Neural cell (in vitro differentiated cells): ENCODE measurements around the gene SLC25A40. TPM values are rescaled to one million over a fixed set of nuclear protein-coding genes. Genes with fewer than 3 reads are reported as not detected.

Experiments used
- H2AFZ ChIP-seq: fragments of 200-600, 300-800 bp; sonication (generic), shearing (Covaris generic); 2 replicates; pipeline ENCODE4 v1.6.0; 2014; ENCODE audit warnings: low read depth, mild to moderate bottlenecking, antibody characterized with exemption, low read length, moderate library complexity
- H3F3A ChIP-seq: fragments of 200-600 bp; shearing (Covaris generic); 2 replicates; pipeline ENCODE4 v1.6.1; 2016; ENCODE audit warnings: mild to moderate bottlenecking, moderate library complexity, mixed read lengths, antibody characterized with exemption, low read length; ENCODE audit not compliant: insufficient read depth, poor library complexity, severe bottlenecking
- H3K27ac ChIP-seq: fragments of 200-600, 300-800 bp; sonication (generic), shearing (Covaris generic); 2 replicates; pipeline ENCODE4 v1.5.1; 2014; ENCODE audit warnings: mild to moderate bottlenecking, low read length, moderate library complexity
- H3K27me3 ChIP-seq: fragments of 300-800, 200-600 bp; sonication (generic), shearing (Covaris generic); 2 replicates; pipeline ENCODE4 v1.6.0; 2014; ENCODE audit warnings: mild to moderate bottlenecking, low read depth, low read length, moderate library complexity; ENCODE audit not compliant: insufficient read depth
- H3K36me3 ChIP-seq: fragments of 300-800, 200-600 bp; sonication (generic), shearing (Covaris generic); 2 replicates; pipeline ENCODE4 v1.5.1; 2014; ENCODE audit warnings: mild to moderate bottlenecking, antibody characterized with exemption, low read length, moderate library complexity; ENCODE audit not compliant: insufficient read depth
- H3K4me2 ChIP-seq: fragments of 300-800, 200-600 bp; sonication (generic), shearing (Covaris generic); 2 replicates; pipeline ENCODE4 v1.6.0; 2014; ENCODE audit warnings: mild to moderate bottlenecking, low read length
- H3K4me3 ChIP-seq: fragments of 300-800, 200-600 bp; sonication (generic), shearing (Covaris generic); 2 replicates; pipeline ENCODE4 v1.5.1; 2014; ENCODE audit warnings: mild to moderate bottlenecking, low read length, moderate library complexity
- H3K79me2 ChIP-seq: fragments of 200-600 bp; shearing (Covaris generic); replicated peaks from 2 replicates; pipeline ENCODE4 v1.6.0; 2014; ENCODE audit warnings: mild to moderate bottlenecking, low read length, moderate library complexity; ENCODE audit not compliant: insufficient read depth
- H3K9ac ChIP-seq: fragments of 300-800, 200-600 bp; sonication (generic), shearing (Covaris generic); 2 replicates; pipeline ENCODE4 v1.6.1; 2016; ENCODE audit warnings: mild to moderate bottlenecking, low read length, mixed read lengths
- H3K9me2 ChIP-seq: fragments of 200-600 bp; shearing (Covaris generic); 2 replicates; pipeline ENCODE4 v1.6.1; 2016; ENCODE audit warnings: mild to moderate bottlenecking, low read length, mixed read lengths; ENCODE audit not compliant: insufficient read depth
- H3K9me3 ChIP-seq: fragments of 200-600, 300-800 bp; sonication (generic), shearing (Covaris generic); 2 replicates; pipeline ENCODE4 v1.6.1; 2016; ENCODE audit warnings: mild to moderate bottlenecking, mixed run types, low read length, moderate library complexity, mixed read lengths
- H4K20me1 ChIP-seq: fragments of 200-600 bp; shearing (Covaris generic); 2 replicates; pipeline ENCODE4 v1.6.1; 2016; ENCODE audit warnings: mild to moderate bottlenecking, mixed run types; ENCODE audit not compliant: insufficient read depth
- CTCF ChIP-seq: fragments of 450-650 bp; IDR thresholded peaks from 2 replicates; pipeline ENCODE4 v1.5.1; 2014; ENCODE audit warnings: antibody characterized with exemption, mild to moderate bottlenecking, moderate library complexity; ENCODE audit not compliant: poor library complexity, severe bottlenecking
- EP300 ChIP-seq: fragments of 450-650 bp; conservative IDR thresholded peaks from 2 replicates; pipeline ENCODE4 v1.6.1; 2014; ENCODE audit warnings: antibody characterized with exemption, mild to moderate bottlenecking, moderate library complexity; ENCODE audit not compliant: poor library complexity, severe bottlenecking
- EZH2 ChIP-seq: fragments of 200-600, 300-800 bp; shearing (Covaris generic), sonication (generic); IDR thresholded peaks from 2 replicates; pipeline ENCODE4 v1.6.1; 2014; ENCODE audit warnings: antibody characterized with exemption, low read length, borderline replicate concordance, mild to moderate bottlenecking; ENCODE audit not compliant: insufficient read depth, poor library complexity, severe bottlenecking
- MXI1 ChIP-seq: fragments of 450-650 bp; conservative IDR thresholded peaks from 2 replicates; pipeline ENCODE4 v1.6.1; 2014; ENCODE audit warnings: antibody characterized with exemption, mild to moderate bottlenecking; ENCODE audit not compliant: poor library complexity, severe bottlenecking
- POLR2AphosphoS5 ChIP-seq: IDR thresholded peaks from 2 replicates; pipeline ENCODE4 v1.6.1; 2012
- RAD21 ChIP-seq: fragments of 450-650 bp; conservative IDR thresholded peaks from 2 replicates; pipeline ENCODE4 v1.6.1; 2014; ENCODE audit warnings: antibody characterized with exemption, mild to moderate bottlenecking, moderate library complexity
- REST ChIP-seq: IDR thresholded peaks from 2 replicates; pipeline ENCODE4 v1.6.1; 2012; ENCODE audit warnings: borderline replicate concordance
- SMC3 ChIP-seq: fragments of 450-650 bp; conservative IDR thresholded peaks from 2 replicates; pipeline ENCODE4 v1.6.1; 2014; ENCODE audit warnings: antibody characterized with exemption, mild to moderate bottlenecking, moderate library complexity; ENCODE audit not compliant: poor library complexity
- TAF1 ChIP-seq: IDR thresholded peaks from 2 replicates; pipeline ENCODE4 v1.6.1; 2012; ENCODE audit warnings: low read depth
- polyA plus RNA-seq: library from polyadenylated mRNA; depleted of rRNA; stranded (reverse); fragments of >200 nt; gene quantifications from 2 replicates; pipeline ENCODE4 v1.2.3, GENCODE V29; 2014

The SLC25A40 gene
- polyA plus RNA-seq, 1 donor from 2014 or later = 61.6 TPM

GRCh38 chr7:87858417-87859100 lies 17.6 kb downstream of the SLC25A40 start:
- no peak for TF ChIP-seq CTCF
- no peak for TF ChIP-seq EP300
- no peak for TF ChIP-seq MXI1
- TF ChIP-seq TAF1 = no peak
- TF ChIP-seq SMC3 = no peak
- no peak for TF ChIP-seq POLR2AphosphoS5
- no peak for TF ChIP-seq EZH2
- no peaks in the 10 kb centered on the region for H3K27me3 ChIP-seq
- H3K79me2 ChIP-seq = no peaks in the 10 kb centered on the region
- H3K9ac ChIP-seq = no peak overlapping the region
- H2AFZ ChIP-seq = no peak overlapping the region
- no peaks in the 10 kb centered on the region for H3K9me2 ChIP-seq
- no peaks in the 10 kb centered on the region for H3K9me3 ChIP-seq
- H3F3A ChIP-seq = no peaks in the 10 kb centered on the region
- peaks cover 2% of the 10 kb centered on the region for H3K36me3 ChIP-seq
- H4K20me1 ChIP-seq = no peaks in the 10 kb centered on the region
- no peak overlapping the region for H3K4me3 ChIP-seq
- no peak overlapping the region for H3K4me2 ChIP-seq
- H3K27ac ChIP-seq = no peak overlapping the region

GRCh38 chr7:87853237-87853864 lies 22.8 kb downstream of the SLC25A40 start:
- H2AFZ ChIP-seq = no peak overlapping the region
- H3K27ac ChIP-seq = no peak overlapping the region
- no peaks in the 10 kb centered on the region for H3K79me2 ChIP-seq
- no peak for TF ChIP-seq POLR2AphosphoS5
- no peak for TF ChIP-seq EZH2
- no peak for TF ChIP-seq REST
- no peak for TF ChIP-seq EP300
- TF ChIP-seq RAD21 = no peak
- TF ChIP-seq SMC3 = no peak
- TF ChIP-seq MXI1 = no peak
- TF ChIP-seq CTCF = no peak
- TF ChIP-seq TAF1 = no peak
- H3K4me3 ChIP-seq = no peak overlapping the region
- H3K9me3 ChIP-seq = no peaks in the 10 kb centered on the region
- H3K27me3 ChIP-seq = no peaks in the 10 kb centered on the region
- H3F3A ChIP-seq = no peaks in the 10 kb centered on the region
- no peaks in the 10 kb centered on the region for H3K9me2 ChIP-seq
- H4K20me1 ChIP-seq = no peaks in the 10 kb centered on the region
- peaks cover 2% of the 10 kb centered on the region for H3K36me3 ChIP-seq
- no peak overlapping the region for H3K9ac ChIP-seq
- no peak overlapping the region for H3K4me2 ChIP-seq
